ENCODE results near the gene PPP1R12B.

PPP1R12B gene

DNA sequence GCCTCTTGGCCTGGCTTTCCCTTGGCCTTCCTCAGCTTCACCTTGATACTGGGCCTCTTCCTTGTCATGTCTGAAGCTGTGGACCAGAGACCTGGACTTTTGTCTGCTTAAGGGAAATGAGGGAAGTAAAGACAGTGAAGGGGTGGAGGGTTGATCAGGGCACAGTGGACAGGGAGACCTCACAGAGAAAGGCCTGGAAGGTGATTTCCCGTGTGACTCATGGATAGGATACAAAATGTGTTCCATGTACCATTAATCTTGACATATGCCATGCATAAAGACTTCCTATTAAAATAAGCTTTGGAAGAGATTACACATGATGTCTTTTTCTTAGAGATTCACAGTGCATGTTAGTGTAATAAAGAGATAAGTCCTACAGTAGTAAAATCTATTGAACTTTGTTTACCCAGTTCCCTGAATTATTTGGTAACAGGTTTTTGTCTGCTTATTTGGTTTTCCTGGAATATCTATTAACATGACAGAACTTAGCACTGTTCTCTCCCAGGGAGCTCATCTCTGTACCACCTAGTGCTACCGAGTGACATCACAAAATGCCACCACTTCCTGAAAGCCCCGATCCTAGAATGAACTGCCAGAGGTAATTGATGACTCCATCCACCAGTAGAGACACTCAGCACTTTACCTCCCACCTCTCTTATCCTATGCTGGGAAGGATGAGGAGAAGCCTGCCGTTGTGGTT lies 29.0 kb upstream of the PPP1R12B start:
- no peak for DNase-seq (ENCODE audit: low read depth in 2 of 2)
- no peak overlapping the region for H3K4me3 ChIP-seq (replicated peaks in 1 of 2; ENCODE audit: low read depth in 2 of 2, low read length in 2 of 2)
- TF ChIP-seq, protein P1, sequence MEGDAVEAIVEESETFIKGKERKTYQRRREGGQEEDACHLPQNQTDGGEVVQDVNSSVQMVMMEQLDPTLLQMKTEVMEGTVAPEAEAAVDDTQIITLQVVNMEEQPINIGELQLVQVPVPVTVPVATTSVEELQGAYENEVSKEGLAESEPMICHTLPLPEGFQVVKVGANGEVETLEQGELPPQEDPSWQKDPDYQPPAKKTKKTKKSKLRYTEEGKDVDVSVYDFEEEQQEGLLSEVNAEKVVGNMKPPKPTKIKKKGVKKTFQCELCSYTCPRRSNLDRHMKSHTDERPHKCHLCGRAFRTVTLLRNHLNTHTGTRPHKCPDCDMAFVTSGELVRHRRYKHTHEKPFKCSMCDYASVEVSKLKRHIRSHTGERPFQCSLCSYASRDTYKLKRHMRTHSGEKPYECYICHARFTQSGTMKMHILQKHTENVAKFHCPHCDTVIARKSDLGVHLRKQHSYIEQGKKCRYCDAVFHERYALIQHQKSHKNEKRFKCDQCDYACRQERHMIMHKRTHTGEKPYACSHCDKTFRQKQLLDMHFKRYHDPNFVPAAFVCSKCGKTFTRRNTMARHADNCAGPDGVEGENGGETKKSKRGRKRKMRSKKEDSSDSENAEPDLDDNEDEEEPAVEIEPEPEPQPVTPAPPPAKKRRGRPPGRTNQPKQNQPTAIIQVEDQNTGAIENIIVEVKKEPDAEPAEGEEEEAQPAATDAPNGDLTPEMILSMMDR (IDR thresholded peaks at IDR 0.05; ENCODE audit: low read depth, low read length): no peak

DNA sequence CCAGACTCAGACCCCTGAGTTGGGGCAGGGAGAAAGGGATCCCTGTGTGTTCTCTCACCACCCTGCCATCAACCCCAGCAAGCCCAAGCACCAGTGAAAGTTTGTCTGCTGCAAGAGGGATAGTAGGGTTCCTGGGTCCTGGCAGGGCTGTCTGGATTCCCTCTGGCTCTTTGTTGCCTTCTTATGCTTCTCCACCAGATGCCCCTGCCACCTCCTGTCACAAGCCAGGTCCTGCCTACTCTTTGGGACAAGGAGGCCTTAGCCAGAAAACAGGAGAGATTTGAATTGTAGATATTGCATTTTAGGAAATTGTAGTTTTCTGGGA lies 28.5 kb upstream of the PPP1R12B start:
- TF ChIP-seq, protein P1 (IDR thresholded peaks at IDR 0.05; ENCODE audit: low read depth, low read length): no peak
- no peak for DNase-seq (ENCODE audit: low read depth in 2 of 2)
- no peak overlapping the region for H3K4me3 ChIP-seq (replicated peaks in 1 of 2; ENCODE audit: low read depth in 2 of 2, low read length in 2 of 2)

DNA sequence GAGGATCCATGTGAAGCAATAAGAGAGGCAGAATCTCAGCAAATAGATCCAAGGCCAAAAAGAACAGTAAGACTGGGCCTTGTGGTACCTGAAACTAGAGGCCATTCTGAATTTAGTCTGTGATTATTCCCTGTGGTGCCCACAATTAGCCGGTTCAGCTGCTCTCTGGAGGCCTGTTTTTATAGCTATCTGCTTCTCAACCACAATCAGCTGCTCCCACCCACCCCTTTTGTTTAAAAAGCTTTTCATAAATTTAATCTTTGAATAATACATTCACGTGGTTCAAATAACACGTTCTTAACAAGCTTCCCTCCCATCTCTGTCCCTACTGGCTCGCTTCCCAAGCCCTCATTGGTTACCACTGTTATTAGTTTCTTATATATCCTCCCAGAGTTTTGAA lies 24.8 kb upstream of the PPP1R12B start:
- DNase-seq (ENCODE audit: low read depth in 2 of 2): no peak
- TF ChIP-seq, protein P1 (IDR thresholded peaks at IDR 0.05; ENCODE audit: low read depth, low read length): no peak
- no peak overlapping the region for H3K4me3 ChIP-seq (replicated peaks in 1 of 2; ENCODE audit: low read depth in 2 of 2, low read length in 2 of 2)

DNA sequence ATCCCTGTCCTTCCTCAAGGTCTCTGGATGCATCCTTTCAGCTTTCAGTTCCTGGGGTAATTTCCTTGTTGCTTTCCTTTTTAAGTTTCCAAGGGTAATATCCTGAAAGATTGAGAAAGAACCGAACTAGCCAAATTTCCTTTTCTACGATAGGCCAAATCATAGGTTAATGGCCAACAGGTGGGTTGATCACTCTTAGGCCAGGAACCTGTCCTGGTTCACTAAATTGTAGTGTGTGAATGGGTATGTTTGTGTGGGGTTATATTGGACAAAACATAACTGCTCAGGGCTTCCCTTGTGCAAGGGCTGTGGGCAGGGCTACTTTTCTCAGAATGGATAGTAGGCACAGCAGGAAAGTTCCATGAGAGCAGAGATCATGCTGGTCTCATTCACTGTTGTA lies 23.9 kb upstream of the PPP1R12B start:
- DNase-seq (ENCODE audit: low read depth in 2 of 2): no peak
- TF ChIP-seq, protein P1 (IDR thresholded peaks at IDR 0.05; ENCODE audit: low read depth, low read length): no peak
- H3K4me3 ChIP-seq (replicated peaks in 1 of 2; ENCODE audit: low read depth in 2 of 2, low read length in 2 of 2): no peak overlapping the region

DNA sequence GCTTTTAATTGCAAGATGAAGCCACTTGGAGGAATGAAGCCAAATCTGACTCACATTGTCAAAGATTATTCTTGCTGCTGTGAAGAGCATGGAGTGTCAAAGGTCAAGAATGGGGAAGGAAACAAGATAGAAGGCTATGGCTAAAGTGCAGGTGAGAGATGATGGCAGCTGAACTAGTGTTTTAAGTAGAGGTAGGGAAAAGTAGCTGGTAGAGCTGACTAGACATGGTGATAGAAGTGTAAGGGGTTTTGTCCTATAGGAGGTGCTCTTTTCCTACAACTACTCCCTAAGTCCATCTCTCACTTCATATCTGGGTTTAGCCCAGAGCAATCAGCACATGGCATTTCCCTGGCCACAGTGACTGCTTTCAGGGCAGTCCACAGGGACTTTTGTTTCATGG lies 18.6 kb upstream of the PPP1R12B start:
- DNase-seq (ENCODE audit: low read depth in 2 of 2): no peak
- no peak overlapping the region for H3K4me3 ChIP-seq (replicated peaks in 1 of 2; ENCODE audit: low read depth in 2 of 2, low read length in 2 of 2)
- TF ChIP-seq, protein P1 (IDR thresholded peaks at IDR 0.05; ENCODE audit: low read depth, low read length): no peak

DNA sequence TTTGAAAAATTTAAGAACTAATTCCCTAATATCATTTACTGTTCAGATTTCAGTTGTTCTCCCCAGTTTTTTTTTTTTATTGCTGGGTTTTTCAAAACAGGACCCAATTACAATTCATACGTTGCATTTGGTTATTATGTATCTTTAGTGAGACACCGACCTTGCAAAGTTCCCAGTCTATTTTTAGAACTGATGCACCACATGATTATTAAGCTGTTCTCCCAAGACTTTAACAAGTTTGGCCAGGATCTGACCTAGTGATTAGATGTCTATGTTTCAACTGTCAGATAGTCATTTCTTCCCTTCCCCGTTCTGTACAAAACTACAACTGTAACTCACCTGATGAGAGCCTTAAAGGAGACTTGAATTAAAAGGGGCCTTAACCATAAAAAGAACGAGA lies 14.6 kb upstream of the PPP1R12B start:
- H3K4me3 ChIP-seq (replicated peaks in 1 of 2; ENCODE audit: low read depth in 2 of 2, low read length in 2 of 2): no peak overlapping the region
- TF ChIP-seq, protein P1 (IDR thresholded peaks at IDR 0.05; ENCODE audit: low read depth, low read length): no peak
- DNase-seq (ENCODE audit: low read depth in 2 of 2): no peak

Data from cardiac fibroblast (primary cell).